Fibroblast of lung (primary cell): ENCODE data around the gene COL4A6. TPM values are rescaled to one million over a fixed set of nuclear protein-coding genes. Genes with fewer than 3 reads are reported as not detected.

Experiments used
- DNase-seq, 2 donors: peaks; one replicate each; pipeline versions ENCODE4 v3.0.0 to v3.0.0-alpha.2; 2010; ENCODE audit warnings: low read depth in 2 of 2
- H2AFZ ChIP-seq: 2 replicates; pipeline ENCODE4 v1.5.1; 2012; ENCODE audit warnings: low read length, control low read depth, inconsistent platforms
- H3K27ac ChIP-seq: 2 replicates; pipeline ENCODE4 v1.5.1; 2011; ENCODE audit warnings: low read length, control low read depth; ENCODE audit not compliant: insufficient read depth
- H3K27me3 ChIP-seq: 2 replicates; pipeline ENCODE4 v1.5.1; 2011; ENCODE audit warnings: mild to moderate bottlenecking, low read length; ENCODE audit not compliant: control insufficient read depth, insufficient read depth
- H3K36me3 ChIP-seq: 2 replicates; pipeline ENCODE4 v1.5.1; 2011; ENCODE audit warnings: low read length; ENCODE audit not compliant: control insufficient read depth, insufficient read depth
- H3K4me1 ChIP-seq: 2 replicates; pipeline ENCODE4 v1.5.1; 2011; ENCODE audit warnings: low read length; ENCODE audit not compliant: control insufficient read depth, insufficient read depth; ENCODE audit errors: extremely low read depth
- H3K4me2 ChIP-seq: 2 replicates; pipeline ENCODE4 v1.5.1; 2011; ENCODE audit warnings: low read length, control low read depth; ENCODE audit not compliant: insufficient read depth; ENCODE audit errors: extremely low read depth
- H3K4me3 ChIP-seq, 4 experiments: fragments of 200-600 bp in 1 of 4; sonication (generic) in 1 of 4; replicated peaks in 1 of 4; 2 replicates each; pipeline ENCODE4 v1.5.1; 2011 to 2016; ENCODE audit warnings: low read length in 4 of 4, low read depth in 3 of 4, mild to moderate bottlenecking in 3 of 4, control low read depth in 2 of 4, inconsistent platforms in 1 of 4, mixed read lengths in 1 of 4; ENCODE audit not compliant: insufficient read depth in 1 of 4; ENCODE audit errors: control extremely low read depth in 1 of 4
- H3K79me2 ChIP-seq: 2 replicates; pipeline ENCODE4 v1.5.1; 2012; ENCODE audit warnings: mild to moderate bottlenecking, low read length, inconsistent platforms; ENCODE audit not compliant: control insufficient read depth, insufficient read depth
- H3K9ac ChIP-seq: 2 replicates; pipeline ENCODE4 v1.5.1; 2011; ENCODE audit warnings: mild to moderate bottlenecking, low read length, control low read depth; ENCODE audit not compliant: insufficient read depth
- H3K9me3 ChIP-seq: 2 replicates; pipeline ENCODE4 v1.5.1; 2012; ENCODE audit warnings: low read depth, low read length; ENCODE audit not compliant: control insufficient read depth, insufficient read depth
- H4K20me1 ChIP-seq: 2 replicates; pipeline ENCODE4 v1.5.1; 2011; ENCODE audit warnings: low read length; ENCODE audit not compliant: control insufficient read depth, insufficient read depth; ENCODE audit errors: extremely low read depth
- EZH2 ChIP-seq: IDR thresholded peaks from 2 replicates; pipeline ENCODE4 v1.5.1; 2012; ENCODE audit warnings: low read length, control low read depth, mild to moderate bottlenecking; ENCODE audit errors: missing control alignments
- polyA plus RNA-seq, 2 donors: library from polyadenylated mRNA; depleted of rRNA in 1 of 2; stranded (reverse) in 1 of 2; unstranded in 1 of 2; fragments of >200 nt; gene quantifications; 2 replicates each; pipeline ENCODE4 v1.2.1, GENCODE V29; 2011 to 2012; ENCODE audit warnings: missing spikeins in 1 of 2
- total RNA-seq: library from RNA; depleted of rRNA; stranded (reverse); fragments of >200 nt; gene quantifications from 2 replicates; pipeline ENCODE4 v1.2.1, GENCODE V29; 2014
- TF ChIP-seq, protein P1 (sequence below), 2 donors: IDR thresholded peaks in 1 of 2; conservative IDR thresholded peaks in 1 of 2; 1 replicate in 1 of 2; 2 replicates in 1 of 2; pipeline ENCODE4 v1.5.1; 2011 to 2012; ENCODE audit warnings: low read length in 2 of 2, control low read depth in 1 of 2, inconsistent platforms in 1 of 2, low read depth in 1 of 2, mild to moderate bottlenecking in 1 of 2

The COL4A6 gene
- total and polyA plus RNA-seq, 2 donors (not counting 1 experiment from before 2014, with no cell fraction given), result 0.15 to 3.5 TPM

DNA sequence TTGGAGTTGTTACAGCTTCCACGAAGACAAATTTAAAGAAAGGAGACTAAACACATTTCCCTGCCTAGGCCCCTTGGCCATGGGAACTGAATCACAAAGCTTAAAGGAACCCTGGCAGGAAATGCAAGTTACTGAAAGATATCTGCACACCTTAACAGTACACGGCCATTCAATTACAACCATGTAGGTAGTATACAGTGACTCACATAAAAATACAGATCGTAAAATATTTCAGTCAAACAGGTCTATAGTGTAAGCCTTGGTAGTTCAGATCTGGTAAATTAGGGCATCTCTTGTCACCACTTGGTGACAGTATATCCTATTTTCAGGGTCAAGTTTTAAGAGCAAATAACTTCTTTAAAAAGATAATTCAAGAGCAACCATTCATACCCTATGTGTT lies 234.7 kb downstream of the COL4A6 start:
- H3K4me3 ChIP-seq, result no peak overlapping the region
- H3K4me2 ChIP-seq, result no peak overlapping the region
- no peaks in the 10 kb centered on the region for H3K79me2 ChIP-seq

DNA sequence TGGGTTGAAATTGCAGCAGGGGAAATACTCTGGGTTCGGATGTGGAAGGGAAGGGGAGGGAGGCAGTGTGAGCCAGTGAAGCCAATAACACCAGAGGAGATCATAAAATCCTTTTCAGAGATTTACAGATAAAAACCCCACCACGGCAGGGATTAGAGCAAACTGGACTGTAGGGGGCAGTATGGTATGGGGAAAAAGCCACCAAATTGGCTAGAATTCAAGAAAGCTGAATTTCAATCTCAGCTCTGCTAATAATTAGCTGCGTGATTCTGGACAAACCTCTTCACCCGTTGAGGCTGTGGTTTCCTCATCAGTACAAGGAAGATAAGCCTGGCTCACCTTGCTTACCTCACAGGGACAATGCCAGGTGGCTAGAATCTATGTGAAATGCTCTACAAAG lies 238.5 kb downstream of the COL4A6 start:
- peak; percentile 15 to 59 for DNase-seq
- no peaks in the 10 kb centered on the region for H3K79me2 ChIP-seq
- H3K27ac ChIP-seq, result no peak overlapping the region
- no peak overlapping the region for H3K4me2 ChIP-seq
- H3K9me3 ChIP-seq, result no peaks in the 10 kb centered on the region
- H3K27me3 ChIP-seq, result no peaks in the 10 kb centered on the region
- no peaks in the 10 kb centered on the region for H3K36me3 ChIP-seq
- no peaks in the 10 kb centered on the region for H3K4me1 ChIP-seq
- H3K4me3 ChIP-seq, result no peak overlapping the region
- H2AFZ ChIP-seq, result no peak overlapping the region
- H4K20me1 ChIP-seq, result no peaks in the 10 kb centered on the region
- H3K9ac ChIP-seq, result no peak overlapping the region
- TF ChIP-seq, protein P1, sequence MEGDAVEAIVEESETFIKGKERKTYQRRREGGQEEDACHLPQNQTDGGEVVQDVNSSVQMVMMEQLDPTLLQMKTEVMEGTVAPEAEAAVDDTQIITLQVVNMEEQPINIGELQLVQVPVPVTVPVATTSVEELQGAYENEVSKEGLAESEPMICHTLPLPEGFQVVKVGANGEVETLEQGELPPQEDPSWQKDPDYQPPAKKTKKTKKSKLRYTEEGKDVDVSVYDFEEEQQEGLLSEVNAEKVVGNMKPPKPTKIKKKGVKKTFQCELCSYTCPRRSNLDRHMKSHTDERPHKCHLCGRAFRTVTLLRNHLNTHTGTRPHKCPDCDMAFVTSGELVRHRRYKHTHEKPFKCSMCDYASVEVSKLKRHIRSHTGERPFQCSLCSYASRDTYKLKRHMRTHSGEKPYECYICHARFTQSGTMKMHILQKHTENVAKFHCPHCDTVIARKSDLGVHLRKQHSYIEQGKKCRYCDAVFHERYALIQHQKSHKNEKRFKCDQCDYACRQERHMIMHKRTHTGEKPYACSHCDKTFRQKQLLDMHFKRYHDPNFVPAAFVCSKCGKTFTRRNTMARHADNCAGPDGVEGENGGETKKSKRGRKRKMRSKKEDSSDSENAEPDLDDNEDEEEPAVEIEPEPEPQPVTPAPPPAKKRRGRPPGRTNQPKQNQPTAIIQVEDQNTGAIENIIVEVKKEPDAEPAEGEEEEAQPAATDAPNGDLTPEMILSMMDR (conservative IDR thresholded peaks at IDR 0.05 in 1 of 2, IDR thresholded peaks at IDR 0.05 in 1 of 2; ENCODE audit: low read depth in 1 of 2, low read length in 2 of 2), result peak; percentile 42 to 58
- no peak for TF ChIP-seq EZH2

More for the DNA sequence above, 234.7 kb downstream of the COL4A6 start:
- Histone ChIP-seq H4K20me1 (no peaks in the 10 kb centered on the region), H3K9me3 (no peaks in the 10 kb centered on the region), H3K27me3 (no peaks in the 10 kb centered on the region), H3K9ac (no peak overlapping the region), H3K27ac (no peak overlapping the region), H3K36me3 (no peaks in the 10 kb centered on the region), H3K4me1 (no peaks in the 10 kb centered on the region), H2AFZ (no peak overlapping the region)
- TF ChIP-seq, protein P1 (conservative IDR thresholded peaks at IDR 0.05 in 1 of 2, IDR thresholded peaks at IDR 0.05 in 1 of 2; ENCODE audit: low read depth in 1 of 2, low read length in 2 of 2), result no peak
- TF ChIP-seq EZH2, result no peak
- no peak for DNase-seq

DNA sequence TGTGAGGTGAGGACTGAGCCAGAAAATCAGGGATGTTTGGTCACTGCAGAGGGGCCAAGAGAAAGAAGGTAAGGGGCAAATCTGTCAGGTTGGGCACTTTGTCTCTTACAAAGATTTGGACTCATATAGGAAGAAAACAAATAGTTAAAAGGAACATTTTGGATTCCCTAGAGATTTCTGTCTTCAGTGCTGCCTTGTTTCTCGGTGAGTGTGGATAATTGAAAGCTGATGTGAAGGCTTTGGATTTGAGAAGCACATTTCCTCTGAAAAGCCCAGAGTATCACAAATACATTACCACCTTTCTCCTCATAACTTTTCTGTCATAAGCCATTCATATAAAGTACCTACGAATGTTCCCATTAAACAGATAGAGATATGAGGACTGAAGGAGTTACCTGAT lies 239.2 kb downstream of the COL4A6 start:
- no peaks in the 10 kb centered on the region for H3K9me3 ChIP-seq

More for the DNA sequence above, 239.2 kb downstream of the COL4A6 start:
- Histone ChIP-seq H3K4me3 (no peak overlapping the region), H2AFZ (no peak overlapping the region), H3K36me3 (no peaks in the 10 kb centered on the region), H3K9ac (no peak overlapping the region), H3K4me2 (no peak overlapping the region), H3K27me3 (no peaks in the 10 kb centered on the region), H3K79me2 (no peaks in the 10 kb centered on the region), H3K27ac (no peak overlapping the region), H4K20me1 (no peaks in the 10 kb centered on the region), H3K4me1 (no peaks in the 10 kb centered on the region)
- no peak for DNase-seq
- TF ChIP-seq, protein P1 (conservative IDR thresholded peaks at IDR 0.05 in 1 of 2, IDR thresholded peaks at IDR 0.05 in 1 of 2; ENCODE audit: low read depth in 1 of 2, low read length in 2 of 2), result no peak
- TF ChIP-seq EZH2, result no peak
